Spleen (tissue), 7 donors: Measurements from ENCODE around the gene CBX3.

ENCODE experiments used
- CTCF ChIP-seq, 11 experiments: fragments of 200-600 bp in 7 of 11; fragments of 450-650 bp in 4 of 11; sonication (generic) in 4 of 11; IDR thresholded peaks in 8 of 11; conservative IDR thresholded peaks in 3 of 11; 1 replicate in 7 of 11; 2 replicates in 4 of 11; pipeline versions ENCODE4 v1.4.0 to v1.8.0; 2016 to 2021; ENCODE audit warnings: antibody characterized with exemption in 11 of 11, inconsistent platforms in 4 of 11, mild to moderate bottlenecking in 1 of 11
- POLR2A ChIP-seq, 3 donors: fragments of 450-650 bp; IDR thresholded peaks; one replicate each; pipeline ENCODE4 v1.5.1; 2017; ENCODE audit warnings: antibody characterized with exemption in 3 of 3, mild to moderate bottlenecking in 1 of 3
- donor health status: DM: no; HTN: no; CAD: no; lungs with moderate emphysema.
- donor health status: DM: no; HTN: no; CAD: no.
- donor health status: DM: no; HTN: no; CAD: no.

GRCh38 chr7:26238032-26238431 is 36.5 kb downstream of the CBX3 start:
- no peak for TF ChIP-seq POLR2A (IDR thresholded peaks at IDR 0.05)
- no peak for TF ChIP-seq CTCF (IDR thresholded peaks at IDR 0.05 in 8 of 11, conservative IDR thresholded peaks at IDR 0.05 in 3 of 11)
